Left renal cortex interstitium (tissue), 4 donors: ENCODE data around the gene NUP98. TPM values are rescaled to one million over a fixed set of nuclear protein-coding genes. Genes with fewer than 3 reads are reported as not detected.

ENCODE experiments used
- DNase-seq, 4 donors: peaks; one replicate each; pipeline ENCODE4 v3.0.0-alpha.2; 2013; ENCODE audit warnings: low read depth in 4 of 4, low spot score in 2 of 4, missing footprints in 1 of 4
- polyA plus RNA-seq, 4 donors: library from polyadenylated mRNA; unstranded; fragments of 120-200 nt; gene quantifications; one replicate each; pipeline ENCODE4 v1.2.1, GENCODE V29; 2013; ENCODE audit not compliant: insufficient read length in 4 of 4

NUP98 gene
- polyA plus RNA-seq, 4 donors: 57.0 to 74.6 (median 63.3) TPM

GRCh38 chr11:3738723-3739122 is 58.6 kb downstream of the NUP98 start:
- DNase-seq: no peak

- no peak for DNase-seq
Observed at GRCh38 chr11:3738241-3738640, 59.1 kb downstream of the NUP98 start.

GRCh38 chr11:3737386-3737933 is 59.9 kb downstream of the NUP98 start:
- DNase-seq: no peak

GRCh38 chr11:3736816-3737215 is 60.5 kb downstream of the NUP98 start:
- no peak for DNase-seq

- no peak for DNase-seq
Observed at GRCh38 chr11:3735827-3736226, 61.5 kb downstream of the NUP98 start.

GRCh38 chr11:3732671-3733436 is 64.5 kb downstream of the NUP98 start:
- DNase-seq: no peak

- no peak for DNase-seq
Observed at GRCh38 chr11:3723014-3723708, 74.2 kb downstream of the NUP98 start.

- no peak for DNase-seq
Observed at GRCh38 chr11:3722100-3722499, 75.3 kb downstream of the NUP98 start.

GRCh38 chr11:3720997-3721396 is 76.4 kb downstream of the NUP98 start:
- DNase-seq: no peak

- no peak for DNase-seq
Observed at GRCh38 chr11:3712274-3712673, 85.1 kb downstream of the NUP98 start.

- DNase-seq: no peak
Observed at GRCh38 chr11:3710485-3711259, 86.7 kb downstream of the NUP98 start.

- no peak for DNase-seq
Observed at GRCh38 chr11:3709977-3710376, 87.4 kb downstream of the NUP98 start.

GRCh38 chr11:3707176-3707575 is 90.2 kb downstream of the NUP98 start:
- no peak for DNase-seq

- no peak for DNase-seq
Observed at GRCh38 chr11:3703383-3703782, 94.0 kb downstream of the NUP98 start.

- DNase-seq: no peak
Observed at GRCh38 chr11:3700910-3701309, 96.4 kb downstream of the NUP98 start.

GRCh38 chr11:3700410-3700809 is 96.9 kb downstream of the NUP98 start:
- DNase-seq: no peak

GRCh38 chr11:3686751-3687150 is 110.6 kb downstream of the NUP98 start:
- no peak for DNase-seq

GRCh38 chr11:3685923-3686322 is 111.4 kb downstream of the NUP98 start:
- no peak for DNase-seq

- DNase-seq: no peak
Observed at GRCh38 chr11:3684819-3685172, 112.6 kb downstream of the NUP98 start.

GRCh38 chr11:3684129-3684818 is 113.1 kb downstream of the NUP98 start:
- no peak for DNase-seq

GRCh38 chr11:3683039-3683438 is 114.3 kb downstream of the NUP98 start:
- DNase-seq: no peak
